Esophagus squamous epithelium (tissue), 5 donors: ENCODE data around the gene GDI1. TPM values are rescaled to one million over a fixed set of nuclear protein-coding genes. Genes with fewer than 3 reads are reported as not detected.

Experiments
- DNase-seq: peaks from one replicate; lab custom pipeline; 2025; lab: John Stamatoyannopoulos, UW
- H3K27ac ChIP-seq, 4 donors: fragments of 200-600 bp; sonication (generic); one replicate each; pipeline ENCODE4 v1.5.1; 2016 to 2019; ENCODE audit warnings: mild to moderate bottlenecking in 1 of 4
- H3K27me3 ChIP-seq, 4 donors: fragments of 200-600 bp; sonication (generic); 1 replicate in 3 of 4; 2 replicates in 1 of 4; pipeline versions ENCODE4 v1.5.1 to v1.6.0; 2017 to 2021; ENCODE audit warnings: antibody characterized with exemption in 1 of 4
- H3K36me3 ChIP-seq, 3 donors: fragments of 200-600 bp; sonication (generic); one replicate each; pipeline ENCODE4 v1.5.1; 2016 to 2019
- H3K4me1 ChIP-seq, 3 donors: fragments of 200-600 bp; sonication (generic); one replicate each; pipeline ENCODE4 v1.5.1; 2017 to 2019
- H3K4me3 ChIP-seq, 4 donors: fragments of 200-600 bp; sonication (generic); 1 replicate in 3 of 4; 2 replicates in 1 of 4; pipeline ENCODE4 v1.5.1; 2016 to 2019; ENCODE audit warnings: mild to moderate bottlenecking in 2 of 4, moderate library complexity in 1 of 4
- H3K9me3 ChIP-seq, 3 donors: fragments of 200-600 bp; sonication (generic); one replicate each; pipeline ENCODE4 v1.5.1; 2016 to 2019
- CTCF ChIP-seq, 6 experiments: fragments of 450-650 bp in 4 of 6; fragments of 200-600 bp in 2 of 6; sonication (generic) in 2 of 6; IDR thresholded peaks; one replicate each; pipeline ENCODE4 v1.5.1; 2016 to 2019; ENCODE audit warnings: antibody characterized with exemption in 6 of 6, mild to moderate bottlenecking in 4 of 6, moderate library complexity in 4 of 6
- POLR2A ChIP-seq, 4 donors: fragments of 450-650 bp; IDR thresholded peaks; one replicate each; pipeline ENCODE4 v1.6.1; 2017; ENCODE audit warnings: antibody characterized with exemption in 4 of 4, mild to moderate bottlenecking in 4 of 4, moderate library complexity in 3 of 4
- WGBS, 2 donors: methylation state at CpG; one replicate each; pipeline ENCODE4 v1.1.5; 2018; 5-methylcytosine and 5-hydroxymethylcytosine counted together
- intact Hi-C: fragments of 100-400 bp; cut with DNase I; formaldehyde crosslinking; loops from one replicate; pipeline ENCODE4 v1.15.0; 2022
- total RNA-seq, 4 donors: library from RNA; depleted of rRNA; stranded (reverse); fragments of >200 nt; gene quantifications; one replicate each; pipeline ENCODE4 v1.1.0, GENCODE V29; 2016
- donor health status: DM: yes; HTN: yes; CAD: no.

GDI1 gene
- total RNA-seq, 4 donors from 2014 or later = 35.2 to 82.6 (median 35.6) TPM

- H3K27me3 ChIP-seq = no peaks in the 10 kb centered on the region
- H3K4me1 ChIP-seq = peaks cover 7 to 55% (median 18%) of the 10 kb centered on the region in 3 donors
- 51 to 70% methylated on average over 5 to 6 of the region's 21 CpGs for WGBS, 2 donors
- intact Hi-C loops = no loop called here
- H3K36me3 ChIP-seq = peaks cover 0 to 50% (median 5%) of the 10 kb centered on the region in 3 donors
- peak overlapping the region in 3 of 4 donors; percentile 29 to 87 (median 37) for H3K27ac ChIP-seq
- no peaks in the 10 kb centered on the region for H3K9me3 ChIP-seq
- TF ChIP-seq CTCF (IDR thresholded peaks at IDR 0.05) = no peak
- TF ChIP-seq POLR2A (IDR thresholded peaks at IDR 0.05) = no peak
- no peak for DNase-seq
- H3K4me3 ChIP-seq = no peak overlapping the region
These were observed 5.2 kb downstream of the GDI1 start for GRCh38 chrX:154441984-154442707.

GRCh38 chrX:154443479-154443910 lies 6.5 kb downstream of the GDI1 start:
- intact Hi-C loops = no loop called here
- TF ChIP-seq POLR2A (IDR thresholded peaks at IDR 0.05) (no peak), CTCF (IDR thresholded peaks at IDR 0.05) (no peak)
- H3K36me3 ChIP-seq = peaks cover 0 to 63% (median 5%) of the 10 kb centered on the region in 3 donors
- peaks cover 3 to 43% (median 13%) of the 10 kb centered on the region in 3 donors for H3K4me1 ChIP-seq
- peak overlapping the region; percentile 76 to 87 (median 87) for H3K27ac ChIP-seq
- H3K27me3 ChIP-seq = no peaks in the 10 kb centered on the region
- peak overlapping the region in 3 of 4 donors; percentile 51 to 75 (median 59) for H3K4me3 ChIP-seq
- 27 to 31% methylated on average over 3 to 9 of the region's 10 CpGs for WGBS, 2 donors
- H3K9me3 ChIP-seq = no peaks in the 10 kb centered on the region
- no peak for DNase-seq

- WGBS, 2 donors = 0% methylated on average over 2 of the region's 94 CpGs; no CpG with 5 or more reads in 1 of the 2 donors
- Histone ChIP-seq H3K27me3 (no peaks in the 10 kb centered on the region), H3K36me3 (peaks cover 0 to 63% (median 5%) of the 10 kb centered on the region in 3 donors), H3K9me3 (no peaks in the 10 kb centered on the region), H3K27ac (peak within 1 kb of the TSS; percentile 76 to 87 (median 87)), H3K4me3 (peak within 1 kb of the TSS; percentile 45 to 75 (median 55)), H3K4me1 (peaks cover 0 to 36% (median 12%) of the 10 kb centered on the region in 3 donors)
- peak in 1 of 4 donors; percentile 26 for TF ChIP-seq POLR2A (IDR thresholded peaks at IDR 0.05)
- peak in 2 of 6 experiments; percentile 9 to 26 for TF ChIP-seq CTCF (IDR thresholded peaks at IDR 0.05)
- DNase-seq = no peak
- intact Hi-C loops = no loop called here
These were observed 7.2 kb downstream of the GDI1 start, which contains the start of gene FAM50A for GRCh38 chrX:154443992-154444754. TSS of gene FAM50A (plus strand) at chrX:154444141. CDS start at chrX:154444236, 95 bp downstream.

- Histone ChIP-seq H3K4me3 (peak overlapping the region; percentile 45 to 75 (median 55)), H3K27ac (peak overlapping the region; percentile 74 to 87 (median 82)), H3K27me3 (no peaks in the 10 kb centered on the region), H3K36me3 (peaks cover 0 to 63% (median 5%) of the 10 kb centered on the region in 3 donors), H3K4me1 (peaks cover 0 to 35% (median 12%) of the 10 kb centered on the region in 3 donors), H3K9me3 (no peaks in the 10 kb centered on the region)
- no peak for DNase-seq
- intact Hi-C loops = no loop called here
- WGBS, 2 donors = 20 to 79% methylated on average over 1 to 2 of the region's 13 CpGs
- TF ChIP-seq POLR2A (IDR thresholded peaks at IDR 0.05) (no peak), CTCF (IDR thresholded peaks at IDR 0.05) (no peak)
These were observed 7.8 kb downstream of the GDI1 start for GRCh38 chrX:154444755-154445246.
